Neural progenitor cell (in vitro differentiated cells): ENCODE results near the gene PSAPL1.

Source experiments
- CTCF ChIP-seq: fragments of 200-600 bp; sonication (generic); IDR thresholded peaks from 2 replicates; pipeline ENCODE4 v1.5.1; 2017; ENCODE audit warnings: antibody characterized with exemption, mild to moderate bottlenecking
- EZH2phosphoT487 ChIP-seq: fragments of 200-600 bp; sonication (generic); IDR thresholded peaks from 2 replicates; pipeline ENCODE4 v1.6.1; 2017; ENCODE audit warnings: antibody characterized with exemption

- no peak for TF ChIP-seq CTCF
- TF ChIP-seq EZH2phosphoT487: no peak
These were observed 45.0 kb downstream of the PSAPL1 start for GRCh38 chr4:7389719-7390118.
